ENCODE data around the gene FMOD.

DNA sequence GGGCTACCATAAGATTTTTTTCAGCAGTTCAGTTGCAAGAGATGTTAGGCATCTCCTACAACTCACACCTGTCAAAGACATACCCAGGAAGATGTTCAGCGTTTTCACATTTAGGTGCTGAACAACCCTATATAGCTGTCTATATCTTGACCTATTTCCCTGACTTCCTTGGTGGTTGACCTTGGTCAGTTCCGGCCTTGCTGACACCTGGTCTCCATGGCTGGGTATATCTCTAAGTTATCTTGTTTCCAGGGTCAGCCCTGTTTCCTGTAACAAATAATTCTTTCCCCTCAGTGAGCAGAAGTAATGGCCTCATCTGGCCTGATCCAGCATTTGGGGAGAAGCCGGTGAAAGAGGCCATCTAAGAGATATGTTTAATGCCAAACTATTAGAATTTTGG, 48.0 kb downstream of the FMOD start:
- no peak for TF ChIP-seq CTCF (conservative IDR thresholded peaks at IDR 0.05; ENCODE audit: low read depth, low read length)
- no peak for TF ChIP-seq EZH2 (IDR thresholded peaks at IDR 0.05; ENCODE audit: borderline replicate concordance, low read depth, low read length, poor library complexity, severe bottlenecking)

All from A673 (cell line).